KMS-11 (cell line): ENCODE data around the gene ENTPD6.
"Not testable (repeated sequence)": the region's sequence is repeated elsewhere in the genome, so short reads cannot be mapped to it uniquely, and the experiment has no call there.

Source experiments
- H2AFZ ChIP-seq: fragments of 200-600 bp; sonication (generic); 2 replicates; pipeline ENCODE4 v1.6.1; 2016; ENCODE audit warnings: antibody characterized with exemption, mixed run types, low read depth
- H3K27ac ChIP-seq: fragments of 200-600 bp; sonication (generic); 2 replicates; pipeline ENCODE4 v1.6.1; 2016; ENCODE audit warnings: mild to moderate bottlenecking, mixed run types
- H3K27me3 ChIP-seq: fragments of 200-600 bp; sonication (generic); 2 replicates; pipeline ENCODE4 v1.6.1; 2017; ENCODE audit warnings: mild to moderate bottlenecking, low read depth, mixed run types, moderate library complexity; ENCODE audit not compliant: insufficient read depth
- H3K36me3 ChIP-seq: fragments of 200-600 bp; sonication (generic); 2 replicates; pipeline ENCODE4 v1.6.1; 2017; ENCODE audit warnings: mild to moderate bottlenecking, mixed run types; ENCODE audit not compliant: insufficient read depth
- H3K4me1 ChIP-seq: fragments of 200-600 bp; sonication (generic); 2 replicates; pipeline ENCODE4 v1.6.1; 2016; ENCODE audit warnings: mild to moderate bottlenecking, low read depth, mixed run types; ENCODE audit not compliant: poor library complexity, severe bottlenecking
- H3K4me2 ChIP-seq: fragments of 200-600 bp; sonication (generic); 2 replicates; pipeline ENCODE4 v1.7.0; 2016; ENCODE audit warnings: mild to moderate bottlenecking, mixed run types
- H3K4me3 ChIP-seq: fragments of 200-600 bp; sonication (generic); IDR thresholded peaks from 2 replicates; pipeline ENCODE4 v1.6.1; 2017; ENCODE audit warnings: low read depth, low read length, mixed read lengths; ENCODE audit not compliant: insufficient read depth
- H3K79me2 ChIP-seq: fragments of 200-600 bp; sonication (generic); 2 replicates; pipeline ENCODE4 v1.6.1; 2016; ENCODE audit warnings: low read depth, mixed run types; ENCODE audit not compliant: insufficient read depth
- H3K9ac ChIP-seq: fragments of 200-600 bp; sonication (generic); 2 replicates; pipeline ENCODE4 v1.6.1; 2016; ENCODE audit warnings: mild to moderate bottlenecking, mixed run types
- H4K20me1 ChIP-seq: fragments of 200-600 bp; sonication (generic); 2 replicates; pipeline ENCODE4 v1.6.1; 2016; ENCODE audit warnings: mild to moderate bottlenecking, mixed run types; ENCODE audit not compliant: insufficient read depth
- TF ChIP-seq, protein P1 (sequence below): fragments of 200-600 bp; sonication (generic); conservative IDR thresholded peaks from 2 replicates; pipeline ENCODE4 v1.6.1; 2017; ENCODE audit warnings: low read depth, mild to moderate bottlenecking, antibody characterized with exemption, low read length, moderate library complexity, mixed read lengths

ENTPD6 gene

DNA sequence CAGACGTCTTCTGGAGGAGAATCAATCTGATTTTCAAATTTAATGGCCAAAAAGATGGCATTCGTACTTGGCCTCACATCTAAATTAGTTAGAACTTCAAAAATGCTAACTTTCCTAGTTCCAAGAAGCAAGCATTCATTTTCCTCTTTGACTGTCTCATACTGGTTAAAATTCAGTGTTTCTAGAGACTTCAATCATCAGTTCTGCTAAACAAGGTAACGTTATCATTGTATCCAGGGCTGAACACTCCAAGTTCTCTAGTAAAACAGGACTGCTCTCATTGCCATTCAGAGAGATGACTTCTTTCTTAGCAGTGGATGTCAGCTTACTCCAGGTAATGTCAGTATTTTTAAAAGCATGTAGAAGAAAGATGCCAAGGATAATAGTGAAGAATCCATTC, 34.6 kb upstream of the ENTPD6 start:
- Histone ChIP-seq H3K36me3 (no peaks in the 10 kb centered on the region), H3K4me1 (peaks cover 12% of the 10 kb centered on the region), H4K20me1 (no peaks in the 10 kb centered on the region), H3K4me2 (no peak overlapping the region), H2AFZ (no peak overlapping the region), H3K9ac (no peak overlapping the region), H3K79me2 (no peaks in the 10 kb centered on the region), H3K4me3 (no peak overlapping the region), H3K27ac (no peak overlapping the region), H3K27me3 (no peaks in the 10 kb centered on the region)
- TF ChIP-seq, protein P1, sequence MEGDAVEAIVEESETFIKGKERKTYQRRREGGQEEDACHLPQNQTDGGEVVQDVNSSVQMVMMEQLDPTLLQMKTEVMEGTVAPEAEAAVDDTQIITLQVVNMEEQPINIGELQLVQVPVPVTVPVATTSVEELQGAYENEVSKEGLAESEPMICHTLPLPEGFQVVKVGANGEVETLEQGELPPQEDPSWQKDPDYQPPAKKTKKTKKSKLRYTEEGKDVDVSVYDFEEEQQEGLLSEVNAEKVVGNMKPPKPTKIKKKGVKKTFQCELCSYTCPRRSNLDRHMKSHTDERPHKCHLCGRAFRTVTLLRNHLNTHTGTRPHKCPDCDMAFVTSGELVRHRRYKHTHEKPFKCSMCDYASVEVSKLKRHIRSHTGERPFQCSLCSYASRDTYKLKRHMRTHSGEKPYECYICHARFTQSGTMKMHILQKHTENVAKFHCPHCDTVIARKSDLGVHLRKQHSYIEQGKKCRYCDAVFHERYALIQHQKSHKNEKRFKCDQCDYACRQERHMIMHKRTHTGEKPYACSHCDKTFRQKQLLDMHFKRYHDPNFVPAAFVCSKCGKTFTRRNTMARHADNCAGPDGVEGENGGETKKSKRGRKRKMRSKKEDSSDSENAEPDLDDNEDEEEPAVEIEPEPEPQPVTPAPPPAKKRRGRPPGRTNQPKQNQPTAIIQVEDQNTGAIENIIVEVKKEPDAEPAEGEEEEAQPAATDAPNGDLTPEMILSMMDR, result no peak

DNA sequence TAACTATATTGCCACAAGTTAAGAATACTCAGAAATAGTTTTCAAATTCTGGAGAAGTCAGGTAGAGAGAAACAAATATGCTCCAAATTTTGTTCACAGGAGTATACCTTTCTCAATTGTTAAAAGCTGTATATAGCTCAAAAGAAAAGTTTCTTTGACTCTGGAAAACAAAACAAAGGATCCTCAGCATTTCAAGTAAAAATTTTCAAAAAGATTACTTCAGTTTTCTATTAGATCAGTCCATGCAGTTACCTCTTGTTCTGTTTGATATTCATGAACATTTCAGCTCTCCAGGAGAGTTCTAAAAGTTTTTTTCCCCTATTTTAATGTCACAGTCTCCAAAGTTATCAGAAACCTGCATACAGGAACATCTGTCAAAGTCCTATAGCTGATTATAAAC, 30.4 kb upstream of the ENTPD6 start:
- TF ChIP-seq, protein P1, result no peak
- Histone ChIP-seq H3K4me2 (no peak overlapping the region), H3K4me3 (no peak overlapping the region), H2AFZ (no peak overlapping the region), H4K20me1 (no peaks in the 10 kb centered on the region), H3K27ac (no peak overlapping the region), H3K79me2 (no peaks in the 10 kb centered on the region), H3K9ac (no peak overlapping the region), H3K36me3 (no peaks in the 10 kb centered on the region), H3K27me3 (no peaks in the 10 kb centered on the region), H3K4me1 (peaks cover 9% of the 10 kb centered on the region)

DNA sequence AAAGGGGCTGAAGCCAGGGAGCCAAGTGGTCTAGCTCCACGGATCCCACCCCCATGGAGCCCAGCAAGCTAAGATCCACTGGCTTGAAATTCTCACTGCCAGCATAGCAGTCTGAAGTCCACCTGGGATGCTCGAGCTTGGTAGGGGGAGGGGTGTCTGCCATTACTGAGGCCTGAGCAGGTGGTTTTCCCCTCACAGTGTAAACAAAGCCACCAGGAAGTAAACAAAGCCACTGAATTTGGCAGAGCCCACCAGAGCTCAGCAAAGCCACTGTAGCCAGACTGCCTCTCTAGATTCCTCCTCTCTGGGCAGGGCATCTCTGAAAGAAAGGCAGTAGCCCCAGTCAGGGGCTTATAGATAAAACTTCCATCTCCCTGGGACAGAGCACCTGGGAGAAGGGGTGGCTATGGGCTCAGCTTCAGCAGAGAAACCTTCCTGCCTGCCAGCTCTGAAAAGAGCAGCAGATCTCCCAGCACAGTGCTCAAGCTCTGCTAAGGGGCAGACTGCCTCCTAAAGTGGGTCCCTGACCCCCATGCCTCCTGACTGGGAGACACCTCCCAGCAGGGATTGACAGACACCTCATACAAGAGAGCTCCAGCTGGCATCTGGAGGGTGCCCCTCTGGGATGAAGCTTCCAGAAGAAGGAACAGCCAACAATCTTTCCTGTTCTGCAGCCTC, 29.3 kb upstream of the ENTPD6 start:
- not testable (repeated sequence) for H3K27ac ChIP-seq, H3K4me1 ChIP-seq, H3K27me3 ChIP-seq, H2AFZ ChIP-seq, H3K36me3 ChIP-seq, H3K4me2 ChIP-seq, H3K4me3 ChIP-seq, H4K20me1 ChIP-seq, H3K79me2 ChIP-seq, H3K9ac ChIP-seq

DNA sequence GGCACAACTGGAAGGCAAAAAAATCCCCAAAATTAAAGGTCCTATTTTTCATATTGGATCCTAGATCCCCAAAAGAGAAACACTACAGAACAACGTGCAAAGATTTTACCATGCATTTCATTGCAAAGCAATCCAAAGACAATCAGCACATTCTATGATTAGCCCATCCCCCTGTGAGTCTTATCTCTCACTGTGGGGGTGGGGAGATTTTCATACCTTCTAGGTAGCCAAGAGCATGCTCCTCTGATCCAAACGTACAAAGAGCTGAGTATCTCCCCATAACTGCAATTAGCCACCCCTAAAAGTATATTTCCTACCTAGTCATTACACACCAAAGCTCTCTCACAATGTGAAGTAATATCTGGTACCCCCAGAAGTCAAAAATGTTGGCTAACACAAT, 22.2 kb upstream of the ENTPD6 start:
- Histone ChIP-seq H3K9ac (no peak overlapping the region), H3K27ac (no peak overlapping the region), H2AFZ (peak overlapping the region; percentile 14; the same call in 1 of the 2 replicates), H3K4me1 (peaks cover 18% of the 10 kb centered on the region), H3K79me2 (no peaks in the 10 kb centered on the region), H4K20me1 (no peaks in the 10 kb centered on the region), H3K27me3 (no peaks in the 10 kb centered on the region), H3K36me3 (no peaks in the 10 kb centered on the region), H3K4me2 (no peak overlapping the region; the same call in 1 of the 2 replicates), H3K4me3 (no peak overlapping the region)
- TF ChIP-seq, protein P1, result no peak

DNA sequence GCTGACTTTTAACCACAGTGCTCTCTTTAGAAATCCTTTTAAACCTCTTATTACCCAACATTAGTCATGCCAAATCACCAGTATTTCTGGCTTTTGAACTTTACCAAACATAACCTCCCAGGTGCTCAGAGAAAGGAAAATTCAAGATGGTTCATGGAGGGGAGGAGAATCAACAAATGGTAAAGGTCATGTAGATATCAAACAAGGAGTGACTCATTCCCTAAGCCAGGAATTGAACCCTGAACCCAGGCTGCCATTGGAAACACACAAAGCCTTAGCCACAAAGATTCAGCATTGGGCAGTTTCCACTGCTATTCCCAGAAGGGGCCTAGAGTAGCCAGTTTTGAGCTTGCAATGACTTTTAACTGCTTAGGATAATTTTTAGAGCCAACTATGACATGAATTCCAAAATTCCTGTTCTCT, 21.6 kb upstream of the ENTPD6 start:
- TF ChIP-seq, protein P1, result no peak
- no peaks in the 10 kb centered on the region for H3K27me3 ChIP-seq
- no peaks in the 10 kb centered on the region for H3K79me2 ChIP-seq
- H4K20me1 ChIP-seq, result no peaks in the 10 kb centered on the region
- H3K4me3 ChIP-seq, result no peak overlapping the region
- no peak overlapping the region for H3K27ac ChIP-seq
- H3K4me2 ChIP-seq, result no peak overlapping the region; the same call in 1 of the 2 replicates
- no peak overlapping the region for H2AFZ ChIP-seq
- no peaks in the 10 kb centered on the region for H3K36me3 ChIP-seq
- no peak overlapping the region for H3K9ac ChIP-seq
- peaks cover 20% of the 10 kb centered on the region for H3K4me1 ChIP-seq
